ENCODE data around the gene HOXB8.

Gene HOXB8

GRCh38 chr17:48615047-48615962 is at the start of gene HOXB8:
Gene HOXB8, minus strand, starts transcription at chr17:48615292. Its CDS starts 588 bp downstream, at chr17:48614704.
- no peak for DNase-seq (ENCODE audit: low read depth in 2 of 3, low spot score in 1 of 3)

DNA sequence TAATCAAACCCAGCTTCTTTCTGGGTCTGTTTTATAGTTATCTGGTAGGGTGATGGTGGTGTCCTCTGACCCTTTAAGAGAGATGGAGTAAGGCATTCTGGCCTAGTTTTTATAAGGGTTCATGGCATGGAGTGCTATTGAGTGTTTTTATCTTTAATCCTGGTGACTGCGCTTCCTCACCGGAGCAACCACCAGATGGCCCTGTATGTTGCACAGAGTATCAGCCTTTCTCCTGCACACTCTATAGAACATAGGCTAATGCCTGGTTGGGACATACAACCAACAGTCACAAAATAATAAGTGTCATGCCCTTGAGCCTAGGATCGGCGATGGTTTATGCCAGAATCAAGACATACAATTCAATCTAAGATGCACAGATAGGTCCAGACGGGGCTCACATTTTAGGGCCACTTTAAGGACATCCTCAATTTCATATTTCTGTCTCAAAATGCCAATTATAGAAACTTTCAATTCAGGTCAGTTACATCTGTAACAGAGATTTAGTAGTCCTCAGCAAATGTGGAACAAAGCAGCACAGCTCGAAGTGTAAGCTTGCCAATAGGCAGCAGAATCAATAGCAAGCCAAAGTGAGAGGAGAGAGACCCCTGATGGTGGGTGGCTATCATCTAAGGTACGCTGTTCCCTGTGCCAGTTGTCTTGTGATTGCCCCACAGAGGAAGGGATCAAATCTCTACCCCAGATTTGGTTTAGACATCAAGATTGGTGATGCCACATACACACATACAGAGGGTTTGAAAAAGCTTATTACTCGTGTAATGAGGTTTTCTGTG is 48.2 kb upstream of the HOXB8 start:
- no peak for DNase-seq (ENCODE audit: low read depth in 2 of 3, low spot score in 1 of 3)

- DNase-seq (ENCODE audit: low read depth in 2 of 3, low spot score in 1 of 3): no peak
Measured at GRCh38 chr17:48655913-48656312, 40.8 kb upstream of the HOXB8 start.

GRCh38 chr17:48649741-48650140 is 34.6 kb upstream of the HOXB8 start:
- DNase-seq (ENCODE audit: low read depth in 2 of 3, low spot score in 1 of 3): no peak

GRCh38 chr17:48647963-48648245 is 32.8 kb upstream of the HOXB8 start:
- DNase-seq (ENCODE audit: low read depth in 2 of 3, low spot score in 1 of 3): no peak

GRCh38 chr17:48647103-48647962 is 32.2 kb upstream of the HOXB8 start:
- DNase-seq (ENCODE audit: low read depth in 2 of 3, low spot score in 1 of 3): no peak

GRCh38 chr17:48646183-48647102 is 31.4 kb upstream of the HOXB8 start:
- no peak for DNase-seq (ENCODE audit: low read depth in 2 of 3, low spot score in 1 of 3)

GRCh38 chr17:48645639-48646182 is 30.6 kb upstream of the HOXB8 start:
- DNase-seq (ENCODE audit: low read depth in 2 of 3, low spot score in 1 of 3): no peak

- no peak for DNase-seq (ENCODE audit: low read depth in 2 of 3, low spot score in 1 of 3)
Measured at GRCh38 chr17:48644910-48645557, 29.9 kb upstream of the HOXB8 start.

GRCh38 chr17:48644159-48644558 is 29.1 kb upstream of the HOXB8 start:
- no peak for DNase-seq (ENCODE audit: low read depth in 2 of 3, low spot score in 1 of 3)

DNA sequence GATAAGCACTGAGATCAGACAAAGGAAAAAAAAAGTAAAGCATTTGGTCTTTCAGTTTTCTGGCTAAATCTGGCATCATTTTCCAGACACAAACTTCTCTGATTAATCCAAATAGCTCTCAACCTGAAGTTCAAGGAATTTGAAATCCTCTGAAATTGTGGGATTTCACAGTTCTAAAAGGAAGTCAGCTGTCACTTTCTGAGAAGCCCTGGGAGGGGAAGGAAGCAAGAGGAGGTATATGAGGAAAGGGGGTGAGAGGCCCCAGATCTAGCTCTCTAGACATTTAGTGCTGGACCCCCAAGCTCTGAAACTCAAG is 28.6 kb upstream of the HOXB8 start:
- no peak for DNase-seq (ENCODE audit: low read depth in 2 of 3, low spot score in 1 of 3)

DNA sequence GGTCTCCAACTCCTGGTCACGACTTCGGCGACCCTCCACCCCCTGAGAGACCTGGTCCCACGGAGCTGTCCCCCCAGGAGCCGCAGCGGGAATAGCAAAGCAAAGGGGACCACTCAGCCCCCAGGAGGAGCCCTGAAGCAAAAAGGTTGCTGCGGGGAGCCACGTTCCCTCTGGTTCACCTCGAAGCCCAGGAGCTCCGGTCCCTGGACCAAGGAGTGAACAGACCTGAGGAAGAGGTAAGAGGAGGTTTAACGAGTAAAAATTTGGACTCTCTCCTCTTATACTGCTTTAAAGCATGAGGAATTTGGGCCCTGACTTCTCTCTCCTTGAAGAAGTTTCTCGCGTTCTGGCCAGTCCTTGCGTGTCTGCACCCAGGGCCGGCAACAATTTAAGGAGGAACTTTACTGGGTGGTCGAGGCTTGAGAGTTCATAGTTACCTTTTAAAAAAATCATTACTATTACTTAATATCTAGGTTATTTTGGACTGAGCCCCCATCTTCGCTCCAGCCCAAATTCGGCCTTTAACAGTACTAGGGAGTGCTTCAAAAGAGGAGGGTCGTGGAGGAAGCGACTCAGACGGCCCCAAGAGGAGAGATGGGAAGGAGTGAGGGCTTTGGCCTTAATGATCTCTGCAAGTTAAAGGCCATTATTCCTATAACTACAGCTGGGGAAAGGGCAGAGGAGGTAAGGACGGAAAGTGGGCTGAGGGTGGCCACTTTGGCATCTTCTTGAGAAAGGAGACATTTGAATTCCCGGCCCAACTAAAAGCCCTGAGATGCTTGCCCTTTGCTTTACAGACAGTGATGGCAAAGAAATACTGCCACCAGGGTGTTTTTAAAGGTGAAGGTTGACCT is 28.0 kb upstream of the HOXB8 start:
- no peak for DNase-seq (ENCODE audit: low read depth in 2 of 3, low spot score in 1 of 3)

DNA sequence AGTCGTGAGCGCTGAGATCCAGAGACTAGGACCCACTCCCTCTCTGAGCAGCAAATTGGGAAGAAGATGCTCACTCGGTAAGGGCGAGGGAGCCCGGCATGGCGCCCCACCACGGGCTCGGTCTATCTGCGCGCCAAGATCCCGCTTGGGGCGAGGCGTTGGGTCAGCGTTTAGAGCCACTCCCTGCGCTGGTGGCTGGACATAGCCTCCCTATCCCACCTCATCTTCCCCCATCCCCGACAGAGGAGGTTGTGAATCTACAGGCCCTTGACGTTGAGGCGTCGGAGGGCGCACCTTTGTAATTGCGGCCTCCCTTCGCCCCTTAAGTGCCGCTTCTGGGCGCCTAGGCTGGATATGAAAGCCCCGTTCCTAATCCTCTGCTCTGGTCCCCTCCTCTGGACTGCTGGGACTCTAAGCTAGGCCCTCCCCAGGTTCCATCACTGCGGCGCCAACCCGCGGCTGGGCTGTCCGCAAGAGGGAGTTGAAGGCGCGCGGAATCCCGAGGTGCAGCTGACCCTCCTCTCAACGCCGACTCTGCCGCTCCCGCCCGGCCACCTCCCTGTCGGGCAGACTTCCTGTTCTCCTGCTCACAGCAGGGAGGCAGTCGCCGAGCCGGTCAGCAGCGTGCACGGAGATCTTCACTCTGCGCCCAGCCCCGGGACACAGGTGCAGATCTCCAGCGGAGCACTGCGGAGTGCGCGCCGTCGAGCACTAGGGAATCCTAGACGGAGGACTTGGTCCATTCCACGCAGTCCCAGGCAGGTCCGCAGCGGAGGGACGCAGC is 27.2 kb upstream of the HOXB8 start:
- no peak for DNase-seq (ENCODE audit: low read depth in 2 of 3, low spot score in 1 of 3)

GRCh38 chr17:48641541-48642058 is 26.5 kb upstream of the HOXB8 start:
- no peak for DNase-seq (ENCODE audit: low read depth in 2 of 3, low spot score in 1 of 3)

- DNase-seq (ENCODE audit: low read depth in 2 of 3, low spot score in 1 of 3): no peak
Measured at GRCh38 chr17:48640858-48641180, 25.7 kb upstream of the HOXB8 start.

DNA sequence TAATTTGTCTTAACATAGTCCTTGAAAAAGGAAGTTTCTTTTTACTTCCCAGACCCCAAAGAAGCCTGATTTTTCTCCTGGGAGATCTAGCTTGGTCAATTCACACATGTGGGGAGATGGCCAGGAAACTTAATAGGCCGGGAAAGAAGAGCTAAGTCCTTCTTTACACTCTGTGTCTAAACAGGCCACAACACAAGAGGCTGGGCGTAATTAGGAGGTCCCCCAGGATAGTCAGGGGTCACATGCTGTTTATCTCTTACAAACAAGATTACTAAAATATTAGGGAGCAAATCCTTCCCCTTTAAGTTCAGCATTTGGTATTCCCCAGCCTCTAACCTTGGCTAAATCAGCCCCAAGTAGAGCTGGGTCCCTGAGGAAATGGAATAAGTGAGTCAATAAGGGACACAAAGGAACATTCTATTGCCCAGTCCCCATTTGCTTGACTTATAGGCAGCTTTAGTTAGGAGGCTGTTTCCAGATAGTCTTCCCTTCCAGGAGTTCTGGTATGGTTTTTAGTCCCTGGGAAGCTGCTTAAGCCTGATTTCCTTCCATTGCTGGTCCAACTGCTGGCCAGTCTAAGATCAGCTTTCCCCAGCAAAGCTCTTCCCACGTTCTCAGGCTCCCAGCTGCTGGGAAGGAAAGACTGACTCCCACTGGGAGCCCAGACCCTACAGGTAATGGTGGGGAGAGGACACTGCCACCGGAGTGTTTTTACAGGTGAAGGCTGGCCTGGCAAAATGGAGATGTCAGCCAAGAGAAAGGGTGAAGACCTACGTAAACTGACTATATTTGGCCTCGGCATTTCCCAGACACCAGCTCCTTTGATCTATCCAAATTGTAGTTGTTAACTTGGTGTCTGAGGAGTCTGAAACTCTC is 25.1 kb upstream of the HOXB8 start:
- no peak for DNase-seq (ENCODE audit: low read depth in 2 of 3, low spot score in 1 of 3)

DNA sequence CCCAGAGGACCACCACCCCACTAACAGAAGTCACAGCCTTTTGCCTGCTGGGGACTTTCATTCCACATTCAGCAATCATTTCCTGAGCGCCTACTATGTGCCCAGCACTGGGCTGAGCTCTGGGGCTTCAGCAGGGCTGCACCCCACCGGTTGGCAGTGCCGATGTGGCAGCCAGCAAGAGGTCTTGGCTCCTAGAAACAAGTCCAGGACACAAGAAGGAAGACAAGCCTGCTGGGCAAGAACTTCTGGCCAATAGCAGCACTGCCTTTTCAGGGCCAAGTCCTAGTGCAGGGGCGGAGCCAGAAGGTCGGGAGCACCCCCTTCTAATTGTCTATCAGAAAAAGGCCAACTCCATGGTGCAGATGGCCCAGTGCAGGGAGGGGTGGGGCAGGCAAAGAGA is 24.0 kb upstream of the HOXB8 start:
- DNase-seq (ENCODE audit: low read depth in 2 of 3, low spot score in 1 of 3): no peak
